ENCODE results near the gene CYP4B1.

GRCh38 chr1:46798810-46799209 is at the start of gene CYP4B1:
- TF ChIP-seq TAF1 (IDR thresholded peaks at IDR 0.05; ENCODE audit: low read depth) = no peak
- no peak for TF ChIP-seq CEBPB (IDR thresholded peaks at IDR 0.05)
- no peak for TF ChIP-seq YY1 (IDR thresholded peaks at IDR 0.05; ENCODE audit: low read depth)
- TF ChIP-seq CREB1 (IDR thresholded peaks at IDR 0.05; ENCODE audit: low read depth) = no peak
- no peak for TF ChIP-seq EGR1 (IDR thresholded peaks at IDR 0.05)
- TF ChIP-seq EP300 (IDR thresholded peaks at IDR 0.05; ENCODE audit: borderline replicate concordance) = no peak
- TF ChIP-seq TEAD4 (IDR thresholded peaks at IDR 0.05) = no peak
- TF ChIP-seq ZBTB7A (IDR thresholded peaks at IDR 0.05; ENCODE audit: low read depth) = no peak
- TF ChIP-seq REST (IDR thresholded peaks at IDR 0.05; ENCODE audit: low read depth) = no peak
- no peak for TF ChIP-seq FOXM1 (IDR thresholded peaks at IDR 0.05; ENCODE audit: borderline replicate concordance, low read depth)
- TF ChIP-seq MAX (IDR thresholded peaks at IDR 0.05) = no peak
- TF ChIP-seq TCF12 (IDR thresholded peaks at IDR 0.05; ENCODE audit: low read depth) = no peak
